ENCODE data around the gene MAP3K9.

- TF ChIP-seq ZNF589 (CRISPR knock-in tag; IDR thresholded peaks at IDR 0.05; ENCODE audit: low read depth) = no peak
- no peak for TF ChIP-seq RFX1 (IDR thresholded peaks at IDR 0.05)
- no peak for TF ChIP-seq TAF1 (IDR thresholded peaks at IDR 0.05; ENCODE audit: control insufficient read depth, extremely low read depth, insufficient read depth, low read length, severe bottlenecking)
- TF ChIP-seq ZNF384 (IDR thresholded peaks at IDR 0.05; ENCODE audit: low read depth, low read length) = no peak
- TF ChIP-seq PHF8 (IDR thresholded peaks at IDR 0.05; ENCODE audit: borderline replicate concordance, low read length) = no peak
- no peak for TF ChIP-seq NRF1 (conservative IDR thresholded peaks at IDR 0.05 in 1 of 2, IDR thresholded peaks at IDR 0.05 in 1 of 2)
- TF ChIP-seq TCFL5 (CRISPR knock-in tag; conservative IDR thresholded peaks at IDR 0.05) = no peak
- TF ChIP-seq POLR2A (conservative IDR thresholded peaks at IDR 0.05) = no peak
- TF ChIP-seq, protein P1, sequence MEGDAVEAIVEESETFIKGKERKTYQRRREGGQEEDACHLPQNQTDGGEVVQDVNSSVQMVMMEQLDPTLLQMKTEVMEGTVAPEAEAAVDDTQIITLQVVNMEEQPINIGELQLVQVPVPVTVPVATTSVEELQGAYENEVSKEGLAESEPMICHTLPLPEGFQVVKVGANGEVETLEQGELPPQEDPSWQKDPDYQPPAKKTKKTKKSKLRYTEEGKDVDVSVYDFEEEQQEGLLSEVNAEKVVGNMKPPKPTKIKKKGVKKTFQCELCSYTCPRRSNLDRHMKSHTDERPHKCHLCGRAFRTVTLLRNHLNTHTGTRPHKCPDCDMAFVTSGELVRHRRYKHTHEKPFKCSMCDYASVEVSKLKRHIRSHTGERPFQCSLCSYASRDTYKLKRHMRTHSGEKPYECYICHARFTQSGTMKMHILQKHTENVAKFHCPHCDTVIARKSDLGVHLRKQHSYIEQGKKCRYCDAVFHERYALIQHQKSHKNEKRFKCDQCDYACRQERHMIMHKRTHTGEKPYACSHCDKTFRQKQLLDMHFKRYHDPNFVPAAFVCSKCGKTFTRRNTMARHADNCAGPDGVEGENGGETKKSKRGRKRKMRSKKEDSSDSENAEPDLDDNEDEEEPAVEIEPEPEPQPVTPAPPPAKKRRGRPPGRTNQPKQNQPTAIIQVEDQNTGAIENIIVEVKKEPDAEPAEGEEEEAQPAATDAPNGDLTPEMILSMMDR (IDR thresholded peaks at IDR 0.05 in 2 of 3, conservative IDR thresholded peaks at IDR 0.05 in 1 of 3; ENCODE audit: insufficient read depth in 2 of 3, low read depth in 1 of 3, low read length in 3 of 3) = no peak
- TF ChIP-seq BMI1 (IDR thresholded peaks at IDR 0.05; ENCODE audit: low read length) = no peak
- no peak for TF ChIP-seq EZH2 (IDR thresholded peaks at IDR 0.05; ENCODE audit: borderline replicate concordance, low read depth, low read length)
- no peak for TF ChIP-seq BCOR (IDR thresholded peaks at IDR 0.05)
- no peak for TF ChIP-seq ZBTB1 (CRISPR knock-in tag; IDR thresholded peaks at IDR 0.05; ENCODE audit: borderline replicate concordance, low read depth)
Observed at GRCh38 chr14:70721542-70721941, 87.8 kb downstream of the MAP3K9 start.
